Stimulated activated naive CD8-positive, alpha-beta T cell treated with anti-CD3 and anti-CD28 coated beads, Interleukin-15, amount 100 ng/mL, for 72 hours (primary cell): Measurements from ENCODE around the gene PSME3IP1.
A peak's percentile ranks its signal among the peaks of the same experiment; 100 is the strongest.
"Not testable (repeated sequence)": the region's sequence is repeated elsewhere in the genome, so short reads cannot be mapped to it uniquely, and the experiment has no call there.

Experiments
- ATAC-seq: fragments of 150-1000 bp; cut with Tn5 transposase; 2 replicates; pipeline ENCODE4 v1.10.0; 2021; ENCODE audit warnings: mild to moderate bottlenecking, moderate library complexity
- DNase-seq, 2 donors: peaks; one replicate each; pipeline ENCODE4 v3.0.0; 2021 to 2022
- H3K27ac Mint-ChIP-seq, 2 donors: one replicate each; pipeline ENCODE4 v1.8.0; 2022; ENCODE audit warnings: mild to moderate bottlenecking in 2 of 2, mixed read lengths in 2 of 2, moderate library complexity in 2 of 2
- H3K27me3 Mint-ChIP-seq: one replicate; pipeline ENCODE4 v1.8.0; 2022; ENCODE audit warnings: mixed read lengths
- H3K4me1 Mint-ChIP-seq: one replicate; pipeline ENCODE4 v1.8.0; 2022; ENCODE audit warnings: mild to moderate bottlenecking, mixed read lengths
- H3K4me3 Mint-ChIP-seq, 2 donors: one replicate each; pipeline ENCODE4 v1.8.0; 2022; ENCODE audit warnings: mild to moderate bottlenecking in 2 of 2, mixed read lengths in 2 of 2, moderate library complexity in 1 of 2
- H3K9me3 Mint-ChIP-seq, 2 donors: one replicate each; pipeline ENCODE4 v1.8.0; 2022; ENCODE audit warnings: mixed read lengths in 2 of 2

PSME3IP1 gene

DNA sequence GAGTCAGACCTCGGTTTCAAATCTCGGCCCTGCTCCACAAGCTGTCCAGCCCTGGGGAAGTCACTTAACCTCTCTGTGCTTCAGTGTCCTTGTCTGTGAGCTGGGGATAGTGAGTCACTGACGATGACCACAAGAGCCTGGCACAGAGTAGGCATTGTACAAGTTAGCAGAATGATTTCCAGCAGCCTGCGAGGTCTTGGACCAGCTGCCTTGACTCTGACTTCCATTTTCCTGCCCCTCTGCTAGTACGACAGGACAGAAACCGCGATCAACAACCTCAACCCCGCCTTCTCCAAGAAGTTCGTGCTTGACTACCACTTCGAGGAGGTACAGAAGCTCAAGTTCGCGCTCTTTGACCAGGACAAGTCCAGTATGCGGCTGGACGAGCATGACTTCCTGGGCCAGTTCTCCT, 72.8 kb downstream of the PSME3IP1 start:
- no peak overlapping the region for H3K4me3 Mint-ChIP-seq
- H3K27ac Mint-ChIP-seq: no peak overlapping the region
- ATAC-seq (peak; percentile 72), DNase-seq (no peak)
- H3K27me3 Mint-ChIP-seq: no peaks in the 10 kb centered on the region
- H3K9me3 Mint-ChIP-seq: no peaks in the 10 kb centered on the region
- peaks cover 8% of the 10 kb centered on the region for H3K4me1 Mint-ChIP-seq

DNA sequence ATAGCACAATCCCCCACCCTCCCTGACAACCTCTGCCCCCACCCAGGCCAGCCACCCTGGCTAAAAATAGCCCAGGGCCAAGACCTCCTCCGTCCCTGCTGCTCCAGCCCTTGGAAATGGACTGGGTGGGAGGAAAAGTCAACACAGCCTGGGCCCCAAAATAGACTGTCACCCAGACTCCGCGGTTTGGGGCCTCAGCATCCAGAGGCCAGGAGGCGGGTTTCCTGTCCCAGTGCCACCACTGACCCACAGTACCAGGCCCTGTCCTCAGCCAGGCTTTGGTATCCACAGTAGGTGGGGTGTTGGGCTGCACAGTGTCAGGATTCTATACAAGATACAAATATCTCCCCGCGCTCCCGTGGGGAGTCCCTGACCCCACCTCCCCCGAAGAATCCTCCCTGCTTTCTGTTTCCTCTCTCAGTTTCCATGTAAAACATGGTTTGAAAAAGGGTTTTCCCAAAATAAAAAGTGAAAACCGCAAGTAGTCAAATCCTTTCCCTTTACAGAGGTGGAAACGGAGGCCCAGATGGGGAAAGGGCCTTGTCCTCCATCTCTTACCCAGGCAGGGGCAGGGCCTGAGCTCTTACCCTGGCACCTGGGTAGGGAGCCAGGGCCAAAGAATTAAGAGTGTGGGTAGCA, 73.3 kb downstream of the PSME3IP1 start:
- Mint-ChIP-seq H3K27ac (peak overlapping the region; percentile 6 to 61), H3K27me3 (no peaks in the 10 kb centered on the region), H3K4me1 (peaks cover 8% of the 10 kb centered on the region), H3K4me3 (no peak overlapping the region), H3K9me3 (no peaks in the 10 kb centered on the region)
- ATAC-seq (peak; percentile 56), DNase-seq (no peak)

DNA sequence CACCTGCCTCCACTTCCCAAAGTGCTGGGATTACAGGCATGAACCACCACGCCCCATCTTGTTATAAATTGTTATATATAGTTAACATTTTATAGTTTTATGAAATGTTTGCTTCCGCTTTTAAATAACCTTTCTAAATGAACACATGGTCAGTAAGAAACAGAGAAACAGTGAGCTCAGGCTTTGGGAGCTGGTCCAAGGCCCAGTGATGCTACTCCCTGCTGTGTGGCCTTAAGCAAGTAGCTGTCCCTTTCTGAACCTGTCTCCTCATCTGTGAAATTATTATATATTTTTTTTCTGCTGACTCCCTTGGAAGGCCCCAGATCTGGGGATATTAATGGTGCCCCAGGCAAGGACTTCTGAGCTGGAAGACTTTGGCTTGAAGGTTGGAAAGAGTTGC, 74.4 kb downstream of the PSME3IP1 start:
- Mint-ChIP-seq H3K4me3 (no peak overlapping the region), H3K4me1 (peaks cover 12% of the 10 kb centered on the region), H3K27ac (no peak overlapping the region), H3K27me3 (no peaks in the 10 kb centered on the region), H3K9me3 (no peaks in the 10 kb centered on the region)
- DNase-seq: no peak
- no peak for ATAC-seq

DNA sequence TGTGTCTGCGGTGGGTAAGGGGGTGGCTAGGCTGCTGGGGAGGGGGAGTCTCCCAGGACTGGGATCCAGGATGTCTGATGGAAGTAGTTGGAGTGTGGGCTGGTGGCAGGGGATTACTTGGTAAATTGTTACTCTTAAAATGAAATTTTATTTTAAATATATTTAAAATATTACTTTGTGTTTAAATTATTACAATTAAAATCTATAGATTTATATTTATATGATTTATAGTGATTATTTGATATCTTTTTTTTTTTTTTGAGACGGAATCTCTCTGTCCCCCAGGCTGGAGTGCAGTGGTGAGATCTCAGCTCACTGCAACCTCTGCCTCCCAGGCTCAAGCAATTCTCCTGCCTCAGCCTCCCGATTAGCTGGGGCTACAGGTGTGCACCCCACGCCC, 74.9 kb downstream of the PSME3IP1 start:
- H3K27ac Mint-ChIP-seq: no peak overlapping the region
- H3K9me3 Mint-ChIP-seq: no peaks in the 10 kb centered on the region
- H3K4me3 Mint-ChIP-seq: no peak overlapping the region
- DNase-seq: no peak
- H3K4me1 Mint-ChIP-seq: peaks cover 17% of the 10 kb centered on the region
- no peaks in the 10 kb centered on the region for H3K27me3 Mint-ChIP-seq
- ATAC-seq: no peak

DNA sequence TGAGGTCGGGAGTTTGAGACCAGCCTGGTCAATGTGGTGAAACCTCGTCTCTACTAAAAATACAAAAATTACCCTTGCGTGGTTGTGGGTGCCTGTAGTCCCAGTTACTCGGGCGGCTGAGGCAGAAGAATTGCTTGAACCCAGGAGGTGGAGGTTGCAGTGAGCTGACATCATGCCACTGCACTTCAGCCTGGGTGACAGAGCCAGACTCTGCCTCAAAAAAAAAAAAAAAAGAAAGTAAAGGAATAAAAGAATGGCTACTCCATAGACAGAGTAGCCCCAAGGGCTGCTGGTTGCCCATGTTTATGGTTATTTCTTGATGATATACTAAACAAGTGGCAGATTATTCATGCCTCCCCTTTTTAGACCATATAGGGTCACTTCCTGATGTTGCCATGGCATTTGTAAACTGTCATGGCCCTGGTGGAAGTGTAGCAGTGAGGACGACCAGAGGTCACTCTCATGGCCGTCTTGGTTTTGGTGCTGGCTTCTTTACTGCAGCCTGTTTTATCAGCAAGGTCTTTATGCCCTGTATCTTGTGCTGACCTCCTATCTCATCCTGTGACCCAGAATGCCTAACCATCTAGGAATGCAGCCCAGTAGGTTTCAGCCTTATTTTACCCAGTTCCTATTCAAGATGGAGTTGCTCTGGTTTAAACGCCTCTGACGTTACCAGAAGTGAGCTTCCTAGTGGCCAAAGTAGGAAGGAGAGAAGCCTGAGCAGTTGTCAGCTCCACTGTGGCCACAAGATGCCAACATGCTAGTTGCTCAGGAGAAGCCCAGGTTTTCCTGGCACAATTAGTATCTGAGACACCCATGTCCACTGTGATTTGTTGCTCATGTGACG, 76.4 kb downstream of the PSME3IP1 start:
- H3K4me1 Mint-ChIP-seq: peaks cover 30% of the 10 kb centered on the region
- not testable (repeated sequence) for H3K4me3 Mint-ChIP-seq, H3K27ac Mint-ChIP-seq, H3K27me3 Mint-ChIP-seq, H3K9me3 Mint-ChIP-seq, ATAC-seq, DNase-seq

DNA sequence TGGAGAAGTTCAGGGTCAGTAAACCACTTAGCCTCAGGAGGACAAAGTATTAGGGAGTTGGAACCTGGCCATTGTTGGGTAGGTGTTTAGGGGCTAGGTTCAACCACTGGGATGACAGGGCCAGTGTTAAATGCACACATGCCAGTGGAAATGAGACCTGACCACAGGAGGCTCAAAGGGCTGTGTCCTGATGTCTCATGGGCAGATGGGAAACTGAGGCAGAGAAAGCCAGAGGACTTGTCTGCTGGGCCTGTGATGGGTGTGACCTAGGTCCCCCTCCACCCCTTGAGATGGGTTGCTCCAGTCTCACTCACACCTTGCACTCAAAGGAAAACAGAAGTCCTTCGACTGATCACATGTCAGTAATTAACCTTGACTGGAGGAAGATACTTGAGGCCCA, 77.4 kb downstream of the PSME3IP1 start:
- Mint-ChIP-seq H3K4me1 (peaks cover 33% of the 10 kb centered on the region), H3K27ac (no peak overlapping the region), H3K9me3 (no peaks in the 10 kb centered on the region), H3K4me3 (no peak overlapping the region), H3K27me3 (no peaks in the 10 kb centered on the region)
- DNase-seq (no peak), ATAC-seq (no peak)

DNA sequence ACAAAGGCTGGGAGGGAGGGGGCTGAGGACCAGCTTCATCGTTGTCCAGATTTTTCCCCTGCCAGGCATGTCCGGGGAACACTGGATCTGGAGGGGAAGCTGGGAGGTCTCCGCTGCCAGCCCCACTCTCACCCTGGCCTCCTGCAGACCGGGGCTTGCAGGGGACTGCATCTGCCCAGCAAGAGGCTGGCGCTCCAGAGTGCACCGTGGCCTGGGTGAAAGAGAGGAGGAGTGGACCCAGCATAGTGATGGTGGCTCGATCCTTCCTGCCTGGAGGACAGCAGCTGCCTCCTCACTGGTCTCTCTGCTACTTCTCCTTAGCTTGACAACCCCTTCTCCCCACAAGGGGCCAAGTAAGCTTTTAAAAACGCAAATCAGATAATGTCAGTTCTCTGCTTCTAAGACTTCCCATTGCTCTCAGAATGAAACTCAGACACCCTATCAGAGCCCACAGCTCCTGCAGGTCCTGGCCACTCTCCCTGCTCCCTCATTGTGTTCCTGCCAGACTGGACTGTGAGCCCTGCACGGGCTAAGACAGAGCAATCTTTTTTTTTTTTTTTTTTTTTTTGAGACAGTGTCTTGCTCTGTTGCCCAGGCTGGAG, 78.4 kb downstream of the PSME3IP1 start:
- Mint-ChIP-seq H3K27me3 (no peaks in the 10 kb centered on the region), H3K9me3 (no peaks in the 10 kb centered on the region), H3K4me3 (no peak overlapping the region), H3K27ac (peak overlapping the region in 1 of 2 donors; percentile 55), H3K4me1 (peaks cover 25% of the 10 kb centered on the region)
- DNase-seq: no peak
- no peak for ATAC-seq

DNA sequence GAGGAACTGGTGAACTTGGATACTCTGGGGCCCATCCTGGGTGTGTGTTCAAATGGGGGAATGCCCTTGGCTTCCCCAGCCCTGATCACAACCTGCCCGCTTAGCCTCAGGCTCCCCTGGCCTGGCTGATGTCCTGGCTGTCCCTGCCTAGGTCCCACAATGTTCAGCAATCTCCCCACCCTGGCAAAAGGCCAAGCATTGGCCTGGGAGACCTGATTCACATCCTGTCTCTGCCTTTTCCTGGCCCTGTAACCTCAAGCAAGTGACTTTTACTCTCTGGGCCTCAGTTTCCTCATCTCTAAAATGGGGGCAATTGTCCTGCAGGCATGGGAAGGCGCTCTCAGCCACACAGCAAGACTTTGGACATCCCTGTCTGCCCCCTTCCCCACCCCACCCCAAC, 79.1 kb downstream of the PSME3IP1 start:
- H3K9me3 Mint-ChIP-seq: no peaks in the 10 kb centered on the region
- H3K27me3 Mint-ChIP-seq: no peaks in the 10 kb centered on the region
- no peak overlapping the region for H3K4me3 Mint-ChIP-seq
- peaks cover 25% of the 10 kb centered on the region for H3K4me1 Mint-ChIP-seq
- H3K27ac Mint-ChIP-seq: peak overlapping the region in 1 of 2 donors; percentile 62
- ATAC-seq (no peak), DNase-seq (no peak)

DNA sequence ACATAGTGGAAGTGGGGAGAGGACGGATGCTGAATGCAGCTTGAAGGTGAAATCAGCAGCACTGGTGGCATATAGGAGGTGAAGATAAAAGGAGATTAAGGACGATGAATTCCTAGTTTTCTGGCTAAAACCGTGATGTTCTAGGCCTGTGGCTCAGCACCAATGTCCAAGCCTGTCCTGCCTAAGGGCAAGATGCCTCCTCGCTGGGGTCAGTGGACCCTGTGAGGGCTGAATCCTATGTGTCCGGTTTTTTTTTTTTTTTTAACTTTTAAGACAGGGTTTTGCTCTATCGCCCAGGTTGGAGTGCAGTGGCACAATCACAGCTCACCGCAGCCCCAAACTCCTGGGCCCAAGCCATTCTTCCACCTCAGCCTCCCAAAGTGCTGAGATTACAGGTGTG, 80.7 kb downstream of the PSME3IP1 start:
- ATAC-seq: peak; percentile 6
- DNase-seq: no peak
- H3K27me3 Mint-ChIP-seq: no peaks in the 10 kb centered on the region
- H3K4me1 Mint-ChIP-seq: peaks cover 25% of the 10 kb centered on the region
- no peak overlapping the region for H3K27ac Mint-ChIP-seq
- no peak overlapping the region for H3K4me3 Mint-ChIP-seq
- no peaks in the 10 kb centered on the region for H3K9me3 Mint-ChIP-seq

DNA sequence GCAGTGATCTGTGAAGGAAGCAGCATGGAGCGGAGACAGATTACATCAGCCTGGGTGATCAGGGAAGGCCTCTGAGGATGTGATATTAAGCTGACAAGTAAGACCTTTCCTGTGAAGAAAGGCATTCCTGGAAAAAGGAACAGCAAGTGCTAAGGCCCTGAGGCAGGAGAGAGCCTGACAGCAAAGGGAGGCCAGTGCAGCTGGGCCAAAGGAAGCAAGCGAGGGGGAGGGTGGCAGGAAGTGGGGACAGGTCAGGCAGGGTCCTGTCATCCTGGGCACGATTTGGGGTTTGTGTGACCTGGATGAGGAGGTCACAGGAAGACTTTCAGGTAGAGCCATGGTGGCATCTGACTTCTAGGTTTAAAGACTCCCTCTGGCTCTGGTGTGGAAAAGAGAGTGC, 81.1 kb downstream of the PSME3IP1 start:
- Mint-ChIP-seq H3K4me1 (peaks cover 25% of the 10 kb centered on the region), H3K9me3 (no peaks in the 10 kb centered on the region), H3K27me3 (no peaks in the 10 kb centered on the region), H3K27ac (peak overlapping the region; percentile 11 to 69), H3K4me3 (no peak overlapping the region)
- DNase-seq: no peak
- ATAC-seq: peak; percentile 74

DNA sequence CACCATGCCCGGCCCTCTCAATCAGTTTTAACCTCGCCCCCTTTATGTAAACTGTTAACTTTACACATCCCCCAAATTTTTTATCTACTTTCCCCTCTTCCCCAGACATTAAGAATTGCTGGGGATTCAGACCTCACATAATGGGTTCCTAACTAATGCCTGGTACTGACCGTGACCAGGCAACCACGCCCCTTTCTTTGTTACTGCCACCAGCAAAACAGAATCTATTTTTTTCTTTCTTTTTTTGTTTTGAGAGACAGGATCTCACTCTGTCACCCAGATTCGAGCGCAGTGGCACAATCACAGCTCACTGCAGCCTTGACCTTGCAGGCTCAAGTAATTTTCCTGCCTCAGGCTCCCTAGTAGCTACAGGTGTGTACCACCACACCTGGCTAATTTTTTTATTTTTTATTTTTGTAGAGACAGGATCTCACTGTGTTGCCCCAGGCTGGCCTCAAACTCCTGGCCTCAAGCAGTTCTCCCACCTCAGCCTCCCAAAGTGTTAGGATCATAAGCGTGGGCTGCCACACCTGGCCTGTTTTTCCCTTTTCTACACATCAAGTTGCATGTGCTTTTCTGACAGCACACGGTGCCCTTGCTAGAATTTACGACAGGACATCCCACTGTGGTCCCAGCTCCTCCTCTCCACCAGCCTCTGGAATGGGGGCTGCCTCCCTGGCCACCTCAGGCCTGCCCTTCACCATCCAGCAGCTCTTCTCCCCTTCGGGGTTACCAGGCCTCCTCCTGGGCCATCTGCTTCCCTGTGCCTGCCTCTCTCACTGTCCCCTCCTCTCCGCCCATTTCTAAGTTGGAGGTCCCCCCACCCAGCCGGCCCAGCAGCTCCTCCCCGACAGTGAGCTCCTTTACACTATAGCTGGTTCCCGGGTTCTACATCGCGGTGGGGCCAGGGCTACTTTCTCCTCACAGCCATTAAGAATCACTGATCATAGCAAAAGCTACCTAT, 82.7 kb downstream of the PSME3IP1 start:
- ATAC-seq: no peak
- Mint-ChIP-seq H3K4me1 (peaks cover 28% of the 10 kb centered on the region), H3K27ac (peak overlapping the region in 1 of 2 donors; percentile 85), H3K9me3 (no peaks in the 10 kb centered on the region), H3K27me3 (no peaks in the 10 kb centered on the region), H3K4me3 (no peak overlapping the region)
- DNase-seq: no peak
